Suprapubic skin (tissue), 4 donors: Measurements from ENCODE around the gene ITLN1.

Source experiments
- EP300 ChIP-seq: sonication (generic); formaldehyde crosslinking; IDR thresholded peaks from one replicate; pipeline ENCODE4 v1.6.1; 2017; ENCODE audit warnings: antibody characterized with exemption
- POLR2A ChIP-seq, 2 donors: fragments of 450-650 bp; IDR thresholded peaks; one replicate each; pipeline ENCODE4 v1.6.1; 2017; ENCODE audit warnings: antibody characterized with exemption in 2 of 2, mild to moderate bottlenecking in 2 of 2, moderate library complexity in 2 of 2
- POLR2AphosphoS5 ChIP-seq, 3 donors: sonication (generic); formaldehyde crosslinking; IDR thresholded peaks; one replicate each; pipeline ENCODE4 v1.6.1; 2017; ENCODE audit warnings: antibody characterized with exemption in 3 of 3
- TF ChIP-seq, protein P1 (sequence below), 2 donors: fragments of 200-600 bp in 1 of 2; fragments of 450-650 bp in 1 of 2; sonication (generic) in 1 of 2; IDR thresholded peaks; one replicate each; pipeline ENCODE4 v1.5.1; 2016 to 2019; ENCODE audit warnings: antibody characterized with exemption in 2 of 2, mild to moderate bottlenecking in 1 of 2, moderate library complexity in 1 of 2

GRCh38 chr1:160850541-160850940 is 34.4 kb downstream of the ITLN1 start:
- TF ChIP-seq, protein P1, sequence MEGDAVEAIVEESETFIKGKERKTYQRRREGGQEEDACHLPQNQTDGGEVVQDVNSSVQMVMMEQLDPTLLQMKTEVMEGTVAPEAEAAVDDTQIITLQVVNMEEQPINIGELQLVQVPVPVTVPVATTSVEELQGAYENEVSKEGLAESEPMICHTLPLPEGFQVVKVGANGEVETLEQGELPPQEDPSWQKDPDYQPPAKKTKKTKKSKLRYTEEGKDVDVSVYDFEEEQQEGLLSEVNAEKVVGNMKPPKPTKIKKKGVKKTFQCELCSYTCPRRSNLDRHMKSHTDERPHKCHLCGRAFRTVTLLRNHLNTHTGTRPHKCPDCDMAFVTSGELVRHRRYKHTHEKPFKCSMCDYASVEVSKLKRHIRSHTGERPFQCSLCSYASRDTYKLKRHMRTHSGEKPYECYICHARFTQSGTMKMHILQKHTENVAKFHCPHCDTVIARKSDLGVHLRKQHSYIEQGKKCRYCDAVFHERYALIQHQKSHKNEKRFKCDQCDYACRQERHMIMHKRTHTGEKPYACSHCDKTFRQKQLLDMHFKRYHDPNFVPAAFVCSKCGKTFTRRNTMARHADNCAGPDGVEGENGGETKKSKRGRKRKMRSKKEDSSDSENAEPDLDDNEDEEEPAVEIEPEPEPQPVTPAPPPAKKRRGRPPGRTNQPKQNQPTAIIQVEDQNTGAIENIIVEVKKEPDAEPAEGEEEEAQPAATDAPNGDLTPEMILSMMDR (IDR thresholded peaks at IDR 0.05): no peak
- TF ChIP-seq POLR2AphosphoS5 (IDR thresholded peaks at IDR 0.05) (no peak), POLR2A (IDR thresholded peaks at IDR 0.05) (no peak), EP300 (no peak)
